IMR-90 (cell line): ENCODE measurements around the gene PSMC5. TPM values are rescaled to one million over a fixed set of nuclear protein-coding genes. Genes with fewer than 3 reads are reported as not detected.
A peak's percentile ranks its signal among the peaks of the same experiment; 100 is the strongest.

Source experiments
- ATAC-seq: fragments of 200-7000 bp; cut with Tn5 transposase; 2 replicates; pipeline ENCODE4 v1.9.1; 2020; ENCODE audit warnings: low read depth, mild to moderate bottlenecking, moderate library complexity
- BruUV-seq: library from RNA; stranded (reverse); fragments of 400-500 nt; replicated peaks from 2 replicates; lab custom pipeline; 2021; lab: Mats Ljungman, UMichigan
- CTCF ChIA-PET: fragments of 300-600 bp; formaldehyde crosslinking; extraction: SDS; loops from one replicate; lab custom pipeline; 2021; ENCODE audit warnings: antibody characterized with exemption; lab: Yijun Ruan, JAX
- POLR2A ChIA-PET: fragments of 300-600 bp; sonication (Branson Sonifier 250); formaldehyde crosslinking; loops from one replicate; lab custom pipeline; 2022; ENCODE audit warnings: antibody characterized with exemption; ENCODE audit not compliant: unreplicated experiment; lab: Charles Lee
- DNase-seq: peaks from one replicate; pipeline ENCODE4 v3.0.0; 2013
- H2AFZ ChIP-seq: replicated peaks from 2 replicates; pipeline ENCODE3; 2013; ENCODE audit warnings: low read length, mild to moderate bottlenecking; ENCODE audit not compliant: poor library complexity
- H2AK5ac ChIP-seq: 2 replicates; pipeline ENCODE4 v1.6.1; 2013; ENCODE audit warnings: low read depth, low read length, inconsistent platforms
- H2AK9ac ChIP-seq: replicated peaks from 2 replicates; pipeline ENCODE3; 2013; ENCODE audit warnings: mild to moderate bottlenecking, low read depth, low read length, moderate library complexity; ENCODE audit not compliant: poor library complexity
- H2BK120ac ChIP-seq: 2 replicates; pipeline ENCODE4 v1.6.1; 2013; ENCODE audit warnings: low read depth, low read length, inconsistent platforms
- H2BK15ac ChIP-seq: 3 replicates; pipeline ENCODE4 v1.6.1; 2013; ENCODE audit warnings: low read depth, low read length, inconsistent platforms
- H2BK20ac ChIP-seq: 2 replicates; pipeline ENCODE4 v1.6.1; 2013; ENCODE audit warnings: low read depth, mild to moderate bottlenecking, inconsistent platforms, low read length, moderate library complexity
- H2BK5ac ChIP-seq: 2 replicates; pipeline ENCODE4 v1.6.1; 2013; ENCODE audit warnings: mild to moderate bottlenecking, low read depth, low read length, inconsistent platforms; ENCODE audit not compliant: poor library complexity, severe bottlenecking
- H3K14ac ChIP-seq: replicated peaks from 2 replicates; pipeline ENCODE4 v1.6.1; 2013; ENCODE audit warnings: low read depth, low read length, inconsistent platforms
- H3K18ac ChIP-seq: 2 replicates; pipeline ENCODE4 v1.6.1; 2013; ENCODE audit warnings: low read depth, low read length, control low read depth
- H3K23ac ChIP-seq: 2 replicates; pipeline ENCODE4 v1.6.1; 2013; ENCODE audit warnings: low read depth, low read length, inconsistent platforms
- H3K27ac ChIP-seq: 2 replicates; pipeline ENCODE4 v1.5.1; 2013; ENCODE audit warnings: mild to moderate bottlenecking, control low read depth, low read length; ENCODE audit not compliant: insufficient read depth
- H3K27me3 ChIP-seq: 2 replicates; pipeline ENCODE4 v1.6.1; 2013; ENCODE audit warnings: low read length; ENCODE audit not compliant: control insufficient read depth, insufficient read depth
- H3K36me3 ChIP-seq: 2 replicates; pipeline ENCODE4 v1.6.1; 2013; ENCODE audit warnings: low read length, mixed read lengths; ENCODE audit not compliant: control insufficient read depth, insufficient read depth
- H3K4ac ChIP-seq: 2 replicates; pipeline ENCODE4 v1.6.1; 2013; ENCODE audit warnings: low read depth, low read length, inconsistent platforms
- H3K4me1 ChIP-seq: 2 replicates; pipeline ENCODE4 v1.6.1; 2013; ENCODE audit warnings: low read length, mixed read lengths; ENCODE audit not compliant: control insufficient read depth, insufficient read depth
- H3K4me2 ChIP-seq: 2 replicates; pipeline ENCODE4 v1.6.1; 2013; ENCODE audit warnings: low read depth, mild to moderate bottlenecking, control low read depth, low read length, moderate library complexity
- H3K4me3 ChIP-seq: 2 replicates; pipeline ENCODE4 v1.5.1; 2013; ENCODE audit warnings: low read depth, mild to moderate bottlenecking, control low read depth, low read length, moderate library complexity; ENCODE audit not compliant: insufficient read depth
- H3K56ac ChIP-seq: 2 replicates; pipeline ENCODE4 v1.6.1; 2013; ENCODE audit warnings: low read length, inconsistent platforms; ENCODE audit not compliant: insufficient read depth; ENCODE audit errors: extremely low read depth
- H3K79me1 ChIP-seq, 2 experiments: 2 replicates each; pipeline ENCODE4 v1.6.1; 2013; ENCODE audit warnings: low read length in 2 of 2, inconsistent platforms in 1 of 2, low read depth in 1 of 2
- H3K9ac ChIP-seq: 2 replicates; pipeline ENCODE4 v1.6.1; 2013; ENCODE audit warnings: low read depth, low read length, control low read depth
- H3K9me1 ChIP-seq: 2 replicates; pipeline ENCODE4 v1.6.1; 2013; ENCODE audit warnings: low read length, inconsistent platforms; ENCODE audit not compliant: insufficient read depth
- H3K9me3 ChIP-seq: 2 replicates; pipeline ENCODE4 v1.6.1; 2013; ENCODE audit warnings: low read length; ENCODE audit not compliant: control insufficient read depth, insufficient read depth
- H4K20me1 ChIP-seq: 2 replicates; pipeline ENCODE4 v1.6.1; 2013; ENCODE audit warnings: low read length, inconsistent platforms; ENCODE audit not compliant: insufficient read depth
- H4K5ac ChIP-seq: 2 replicates; pipeline ENCODE4 v1.6.1; 2013; ENCODE audit warnings: mild to moderate bottlenecking, low read depth, low read length, control low read depth
- H4K8ac ChIP-seq, 2 experiments: 2 replicates each; pipeline ENCODE4 v1.6.1; 2013; ENCODE audit warnings: low read depth in 2 of 2, low read length in 2 of 2, control low read depth in 1 of 2, inconsistent platforms in 1 of 2
- H4K91ac ChIP-seq: 2 replicates; pipeline ENCODE4 v1.6.1; 2013; ENCODE audit warnings: low read depth, low read length, inconsistent platforms; ENCODE audit not compliant: insufficient read depth
- BHLHE40 ChIP-seq: fragments of 150-350 bp; IDR thresholded peaks from 2 replicates; pipeline ENCODE4 v1.6.1; 2016; ENCODE audit warnings: mild to moderate bottlenecking, low read depth, low read length
- CEBPB ChIP-seq: IDR thresholded peaks from 2 replicates; pipeline ENCODE4 v1.6.1; 2012; ENCODE audit warnings: low read depth, low read length, improper control_type of control experiment
- CHD1 ChIP-seq: IDR thresholded peaks from 2 replicates; pipeline ENCODE4 v1.6.1; 2012; ENCODE audit warnings: low read depth, low read length, improper control_type of control experiment
- ELK1 ChIP-seq: fragments of 150-350 bp; IDR thresholded peaks from 2 replicates; pipeline ENCODE4 v1.6.1; 2016; ENCODE audit warnings: low read depth, mild to moderate bottlenecking, low read length, moderate library complexity, borderline replicate concordance
- FOS ChIP-seq: fragments of 150-350 bp; IDR thresholded peaks from 2 replicates; pipeline ENCODE4 v1.6.1; 2016; ENCODE audit warnings: low read depth, low read length
- MAFK ChIP-seq: IDR thresholded peaks from 2 replicates; pipeline ENCODE4 v1.6.1; 2012; ENCODE audit warnings: low read depth, low read length, improper control_type of control experiment
- MAZ ChIP-seq: IDR thresholded peaks from 2 replicates; pipeline ENCODE4 v1.6.1; 2012; ENCODE audit warnings: low read depth, mild to moderate bottlenecking, low read length, improper control_type of control experiment, moderate library complexity, borderline replicate concordance
- MXI1 ChIP-seq: IDR thresholded peaks from 2 replicates; pipeline ENCODE4 v1.6.1; 2012; ENCODE audit warnings: low read depth, mild to moderate bottlenecking, low read length, moderate library complexity, borderline replicate concordance
- NFE2L2 ChIP-seq: fragments of 150-350 bp; IDR thresholded peaks from 2 replicates; pipeline ENCODE4 v1.6.1; 2016; ENCODE audit warnings: low read depth, mild to moderate bottlenecking, low read length
- POLR2A ChIP-seq: IDR thresholded peaks from 2 replicates; pipeline ENCODE4 v1.6.1; 2012; ENCODE audit warnings: mild to moderate bottlenecking, low read depth, low read length
- RAD21 ChIP-seq: IDR thresholded peaks from 2 replicates; pipeline ENCODE4 v1.6.1; 2012; ENCODE audit warnings: low read length, improper control_type of control experiment
- RCOR1 ChIP-seq: IDR thresholded peaks from 2 replicates; pipeline ENCODE4 v1.6.1; 2012; ENCODE audit warnings: mild to moderate bottlenecking, low read length, improper control_type of control experiment; ENCODE audit not compliant: insufficient replicate concordance
- RFX5 ChIP-seq: IDR thresholded peaks from 2 replicates; pipeline ENCODE4 v1.8.0; 2012; ENCODE audit warnings: low read depth, mild to moderate bottlenecking, low read length, moderate library complexity
- SMC3 ChIP-seq: fragments of 150-350 bp; IDR thresholded peaks from 2 replicates; pipeline ENCODE4 v1.6.1; 2016; ENCODE audit warnings: low read depth, mild to moderate bottlenecking, antibody characterized with exemption, low read length, moderate library complexity
- USF2 ChIP-seq: fragments of 150-350 bp; IDR thresholded peaks from 2 replicates; pipeline ENCODE4 v1.6.1; 2017; ENCODE audit warnings: mild to moderate bottlenecking, antibody characterized with exemption, low read length, low read depth
- WGBS, 2 experiments: methylation state at CpG; one replicate each; pipeline versions ENCODE4 v1.1.5 to v1.1.7; 2013; ENCODE audit warnings: missing lambda C conversion rate in 2 of 2; ENCODE audit not compliant: insufficient read length in 1 of 2; ENCODE audit errors: extremely low coverage in 2 of 2; 5-methylcytosine and 5-hydroxymethylcytosine counted together
- dilution Hi-C: fragments of 300-500 bp; cut with HindIII; formaldehyde crosslinking; loops from one replicate; pipeline ENCODE4 v1.14.3; 2018; ENCODE audit warnings: low sequenced_read_pairs; ENCODE audit not compliant: unreplicated experiment
- in situ Hi-C: fragments of 300-500 bp; cut with MboI; formaldehyde crosslinking; loops from 3 replicates; pipeline ENCODE4 v1.14.3; 2019; ENCODE audit warnings: low sequenced_read_pairs, inconsistent platforms, mixed read lengths
- intact Hi-C: fragments of 100-400 bp; cut with micrococcal nuclease; formaldehyde crosslinking; loops from 2 replicates; pipeline ENCODE4 v1.10.0; 2022
- polyA plus RNA-seq, 3 experiments: library from polyadenylated mRNA; depleted of rRNA; stranded (reverse); fragments of >200 nt; gene quantifications; 2 replicates each; pipeline ENCODE4 v1.2.3, GENCODE V29; 2012; ENCODE audit warnings: low replicate concordance in 1 of 3
- total RNA-seq: library from RNA; depleted of rRNA; stranded (reverse); fragments of >200 nt; gene quantifications from 2 replicates; pipeline ENCODE4 v1.2.3, GENCODE V29; 2012

PSMC5 gene
- total and polyA plus RNA-seq, 2 of the 4 experiments (the other 2 are of a cell fraction) = 105 to 165 TPM

GRCh38 chr17:63848834-63849689, 21.8 kb downstream of the PSMC5 start (continued):
- TF ChIP-seq BHLHE40 = peak; percentile 95
- no peak for TF ChIP-seq FOS
- TF ChIP-seq RFX5 = peak; percentile 97

- Histone ChIP-seq H3K56ac (no peak overlapping the region), H3K4ac (no peak overlapping the region), H2AFZ (no peak overlapping the region), H3K27me3 (peaks cover 13% of the 10 kb centered on the region), H4K20me1 (no peaks in the 10 kb centered on the region), H2AK9ac (no peak overlapping the region), H3K4me1 (no peaks in the 10 kb centered on the region), H3K4me3 (no peak overlapping the region), H3K36me3 (no peaks in the 10 kb centered on the region), H2BK20ac (no peak overlapping the region), H2BK15ac (no peak overlapping the region), H3K9ac (no peak overlapping the region), H2BK5ac (no peak overlapping the region), H3K23ac (no peak overlapping the region), H4K8ac (no peak overlapping the region), H3K18ac (no peak overlapping the region), H3K4me2 (no peak overlapping the region), H3K9me3 (0 out of 2 replicates have a peak, but pooled peaks cover 3% of the 10 kb centered on the region), H2AK5ac (no peak overlapping the region), H3K9me1 (no peaks in the 10 kb centered on the region), H4K5ac (no peak overlapping the region), H3K27ac (no peak overlapping the region), H2BK120ac (no peak overlapping the region), H3K79me1 (no peaks in the 10 kb centered on the region), H4K91ac (no peak overlapping the region), H3K14ac (no peak overlapping the region)
- ATAC-seq (no peak), DNase-seq (no peak)
- no TSS peak for BruUV-seq
- ChIA-PET POLR2A (no interaction called here), CTCF (no interaction called here)
- intact Hi-C loops = no loop called here
- dilution Hi-C loops = no loop called here
- 55% methylated on average over 6 of the region's 9 CpGs; no CpG with 5 or more reads in 1 of the 2 experiments for whole genome bisulfite sequencing, 2 experiments
- in situ Hi-C loops = no loop called here
- TF ChIP-seq CHD1 = no peak
- no peak for TF ChIP-seq MXI1
- no peak for TF ChIP-seq NFE2L2
- TF ChIP-seq RAD21 = no peak
- TF ChIP-seq USF2 = no peak
- TF ChIP-seq RCOR1 = no peak
- TF ChIP-seq BHLHE40 = no peak
- TF ChIP-seq MAZ = no peak
- no peak for TF ChIP-seq SMC3
- no peak for TF ChIP-seq FOS
- no peak for TF ChIP-seq CEBPB
- no peak for TF ChIP-seq ELK1
- no peak for TF ChIP-seq MAFK
- no peak for TF ChIP-seq RFX5
- no peak for TF ChIP-seq POLR2A
Observed at GRCh38 chr17:63850401-63850800, 23.2 kb downstream of the PSMC5 start.
